ENCODE results near the gene RAMP1.

DNA sequence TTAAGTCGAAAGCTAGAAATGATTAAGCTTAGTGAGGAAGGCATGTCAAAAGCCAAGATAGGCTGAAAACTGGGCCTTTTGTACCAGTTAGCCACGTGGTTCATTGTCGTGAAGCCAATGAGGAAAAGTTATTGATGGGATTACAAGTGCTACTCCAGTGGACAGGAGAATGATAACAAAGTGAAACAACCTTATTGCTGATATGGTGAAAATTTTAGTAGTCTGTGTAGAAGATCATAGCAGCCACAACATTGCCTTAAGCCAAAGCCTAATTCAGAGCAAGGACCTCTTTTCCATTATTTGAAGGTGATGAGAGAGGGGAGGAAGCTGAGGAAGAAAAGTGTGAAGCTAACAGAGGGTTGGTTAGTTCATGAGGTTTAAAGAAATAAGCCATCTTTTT is 24.1 kb upstream of the RAMP1 start:
- TF ChIP-seq, protein P1, sequence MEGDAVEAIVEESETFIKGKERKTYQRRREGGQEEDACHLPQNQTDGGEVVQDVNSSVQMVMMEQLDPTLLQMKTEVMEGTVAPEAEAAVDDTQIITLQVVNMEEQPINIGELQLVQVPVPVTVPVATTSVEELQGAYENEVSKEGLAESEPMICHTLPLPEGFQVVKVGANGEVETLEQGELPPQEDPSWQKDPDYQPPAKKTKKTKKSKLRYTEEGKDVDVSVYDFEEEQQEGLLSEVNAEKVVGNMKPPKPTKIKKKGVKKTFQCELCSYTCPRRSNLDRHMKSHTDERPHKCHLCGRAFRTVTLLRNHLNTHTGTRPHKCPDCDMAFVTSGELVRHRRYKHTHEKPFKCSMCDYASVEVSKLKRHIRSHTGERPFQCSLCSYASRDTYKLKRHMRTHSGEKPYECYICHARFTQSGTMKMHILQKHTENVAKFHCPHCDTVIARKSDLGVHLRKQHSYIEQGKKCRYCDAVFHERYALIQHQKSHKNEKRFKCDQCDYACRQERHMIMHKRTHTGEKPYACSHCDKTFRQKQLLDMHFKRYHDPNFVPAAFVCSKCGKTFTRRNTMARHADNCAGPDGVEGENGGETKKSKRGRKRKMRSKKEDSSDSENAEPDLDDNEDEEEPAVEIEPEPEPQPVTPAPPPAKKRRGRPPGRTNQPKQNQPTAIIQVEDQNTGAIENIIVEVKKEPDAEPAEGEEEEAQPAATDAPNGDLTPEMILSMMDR (conservative IDR thresholded peaks at IDR 0.05; ENCODE audit: low read length) = no peak
- no peak for TF ChIP-seq EZH2phosphoT487 (IDR thresholded peaks at IDR 0.05; ENCODE audit: borderline replicate concordance)
